ENCODE results near the gene AK8. TPM values are rescaled to one million over a fixed set of nuclear protein-coding genes. Genes with fewer than 3 reads are reported as not detected.

AK8 gene, protein sequence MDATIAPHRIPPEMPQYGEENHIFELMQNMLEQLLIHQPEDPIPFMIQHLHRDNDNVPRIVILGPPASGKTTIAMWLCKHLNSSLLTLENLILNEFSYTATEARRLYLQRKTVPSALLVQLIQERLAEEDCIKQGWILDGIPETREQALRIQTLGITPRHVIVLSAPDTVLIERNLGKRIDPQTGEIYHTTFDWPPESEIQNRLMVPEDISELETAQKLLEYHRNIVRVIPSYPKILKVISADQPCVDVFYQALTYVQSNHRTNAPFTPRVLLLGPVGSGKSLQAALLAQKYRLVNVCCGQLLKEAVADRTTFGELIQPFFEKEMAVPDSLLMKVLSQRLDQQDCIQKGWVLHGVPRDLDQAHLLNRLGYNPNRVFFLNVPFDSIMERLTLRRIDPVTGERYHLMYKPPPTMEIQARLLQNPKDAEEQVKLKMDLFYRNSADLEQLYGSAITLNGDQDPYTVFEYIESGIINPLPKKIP
- polyA plus RNA-seq (2012; ENCODE audit: insufficient read depth, insufficient read length) = 1.3 TPM

DNA sequence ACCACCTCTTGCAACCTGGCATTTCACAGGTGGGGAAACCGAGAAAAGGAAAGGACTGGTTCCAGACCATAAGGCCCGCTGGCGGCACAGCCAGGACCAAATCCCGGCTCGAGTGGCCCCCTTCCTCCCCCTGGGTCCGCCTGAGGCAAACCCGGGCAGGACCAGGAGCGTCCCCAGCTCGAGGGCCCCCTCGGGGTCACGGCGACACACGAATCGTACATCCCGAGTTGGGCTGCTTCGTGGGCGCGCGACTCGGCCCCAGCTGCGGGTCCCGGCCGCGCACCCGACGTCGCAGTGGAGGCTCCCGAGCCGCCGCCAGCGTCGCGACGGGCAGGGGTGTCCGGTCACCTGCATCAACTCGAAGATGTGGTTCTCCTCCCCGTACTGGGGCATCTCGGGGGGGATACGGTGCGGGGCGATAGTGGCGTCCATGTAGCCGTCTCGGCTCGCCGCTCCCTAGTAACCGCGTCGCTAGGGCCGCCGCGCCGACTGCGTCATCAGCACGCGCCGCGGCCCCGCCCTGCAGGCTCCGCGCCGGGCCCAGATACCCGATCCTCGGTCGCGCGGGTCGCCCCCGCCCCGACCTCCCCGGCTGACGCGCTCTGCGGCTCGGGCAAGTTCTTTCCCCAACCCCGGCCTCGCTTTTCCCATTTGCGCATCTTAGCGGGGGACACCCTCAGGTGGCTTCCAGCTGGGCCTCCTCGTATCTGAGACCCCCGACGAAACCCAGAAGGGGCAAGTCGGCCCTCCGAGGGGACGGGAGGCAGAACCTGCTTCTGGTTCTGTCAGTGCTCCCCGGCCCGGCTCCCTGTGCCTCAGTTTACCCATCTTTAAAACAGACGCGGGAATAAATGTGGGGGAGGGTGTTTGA, at the start of gene AK8:
Gene AK8 (minus strand): TSS at position 461 of the 871 bp plus-strand sequence. CDS start 29 bp downstream, at position 432.
- DNase-seq (ENCODE audit: low read depth, low spot score) = no peak
- peak within 1 kb of the TSS; percentile 95 for H3K4me3 ChIP-seq (ENCODE audit: low read length)

- no peak for DNase-seq (ENCODE audit: low read depth, low spot score)
These were observed 49.6 kb upstream of the AK8 start for GRCh38 chr9:132927704-132928103.

GRCh38 chr9:132923346-132923902, 45.3 kb upstream of the AK8 start:
- H3K4me3 ChIP-seq (ENCODE audit: low read length) = no peak overlapping the region
- DNase-seq (ENCODE audit: low read depth, low spot score) = no peak

More at GRCh38 chr9:132927704-132928103, 49.6 kb upstream of the AK8 start:
- H3K4me3 ChIP-seq (ENCODE audit: low read length) = no peak overlapping the region

GRCh38 chr9:132919614-132920268, 41.7 kb upstream of the AK8 start:
- no peak for DNase-seq (ENCODE audit: low read depth, low spot score)
- no peak overlapping the region for H3K4me3 ChIP-seq (ENCODE audit: low read length)

- DNase-seq (ENCODE audit: low read depth, low spot score) = no peak
- H3K4me3 ChIP-seq (ENCODE audit: low read length) = no peak overlapping the region
These were observed 36.8 kb upstream of the AK8 start for GRCh38 chr9:132914924-132915323.

GRCh38 chr9:132912131-132912530, 34.0 kb upstream of the AK8 start:
- no peak for DNase-seq (ENCODE audit: low read depth, low spot score)

GRCh38 chr9:132910376-132910775, 32.3 kb upstream of the AK8 start:
- no peak overlapping the region for H3K4me3 ChIP-seq (ENCODE audit: low read length)
- DNase-seq (ENCODE audit: low read depth, low spot score) = no peak

More at GRCh38 chr9:132912131-132912530, 34.0 kb upstream of the AK8 start:
- no peak overlapping the region for H3K4me3 ChIP-seq (ENCODE audit: low read length)

- DNase-seq (ENCODE audit: low read depth, low spot score) = no peak
- no peak overlapping the region for H3K4me3 ChIP-seq (ENCODE audit: low read length)
These were observed 31.2 kb upstream of the AK8 start for GRCh38 chr9:132909311-132909710.

DNA sequence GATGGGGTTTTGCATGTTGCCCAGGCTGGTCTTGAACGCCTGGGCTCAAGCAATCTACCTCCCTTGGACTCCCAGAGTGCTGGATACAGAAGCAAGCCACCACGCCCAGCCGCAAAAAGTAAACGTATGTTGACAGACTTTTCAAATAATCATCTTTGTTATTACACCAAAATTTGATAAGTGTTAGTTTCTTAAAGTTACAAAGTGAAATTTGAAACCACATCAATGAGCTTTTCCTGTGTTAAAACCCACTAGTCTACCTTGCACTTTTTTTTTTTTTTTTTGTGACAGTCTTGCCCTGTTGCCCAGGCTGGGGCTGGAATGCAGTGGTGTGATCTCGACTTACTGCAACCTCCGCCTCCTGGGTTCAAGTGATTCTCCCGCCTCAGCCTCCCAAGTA, 30.6 kb upstream of the AK8 start:
- peak; percentile 73 for DNase-seq (ENCODE audit: low read depth, low spot score)

DNA sequence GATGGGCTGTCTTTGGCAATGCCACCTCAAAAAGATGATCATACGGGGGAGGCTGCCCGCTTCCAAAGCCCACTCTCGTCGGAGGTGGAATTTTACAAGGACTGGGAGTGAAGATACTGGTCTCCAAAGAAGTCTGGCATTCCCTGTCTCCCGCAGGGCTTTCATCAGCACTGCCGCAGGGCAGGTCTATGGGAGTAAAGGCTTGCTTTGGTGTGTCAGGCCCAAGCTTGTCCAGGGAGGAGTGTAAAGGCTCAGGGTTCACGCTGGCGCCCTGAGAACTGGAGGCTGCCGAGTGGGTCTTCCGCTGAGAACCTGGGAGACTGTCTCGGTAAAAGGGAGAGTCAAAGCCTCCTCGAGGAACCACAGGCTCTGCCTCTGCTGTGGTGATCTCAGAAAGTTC, 27.6 kb upstream of the AK8 start:
- no peak for DNase-seq (ENCODE audit: low read depth, low spot score)
- no peak overlapping the region for H3K4me3 ChIP-seq (ENCODE audit: low read length)

More for the DNA sequence above, 30.6 kb upstream of the AK8 start:
- no peak overlapping the region for H3K4me3 ChIP-seq (ENCODE audit: low read length)

GRCh38 chr9:132903574-132904492, 25.7 kb upstream of the AK8 start:
- DNase-seq (ENCODE audit: low read depth, low spot score) = no peak
- H3K4me3 ChIP-seq (ENCODE audit: low read length) = no peak overlapping the region

DNA sequence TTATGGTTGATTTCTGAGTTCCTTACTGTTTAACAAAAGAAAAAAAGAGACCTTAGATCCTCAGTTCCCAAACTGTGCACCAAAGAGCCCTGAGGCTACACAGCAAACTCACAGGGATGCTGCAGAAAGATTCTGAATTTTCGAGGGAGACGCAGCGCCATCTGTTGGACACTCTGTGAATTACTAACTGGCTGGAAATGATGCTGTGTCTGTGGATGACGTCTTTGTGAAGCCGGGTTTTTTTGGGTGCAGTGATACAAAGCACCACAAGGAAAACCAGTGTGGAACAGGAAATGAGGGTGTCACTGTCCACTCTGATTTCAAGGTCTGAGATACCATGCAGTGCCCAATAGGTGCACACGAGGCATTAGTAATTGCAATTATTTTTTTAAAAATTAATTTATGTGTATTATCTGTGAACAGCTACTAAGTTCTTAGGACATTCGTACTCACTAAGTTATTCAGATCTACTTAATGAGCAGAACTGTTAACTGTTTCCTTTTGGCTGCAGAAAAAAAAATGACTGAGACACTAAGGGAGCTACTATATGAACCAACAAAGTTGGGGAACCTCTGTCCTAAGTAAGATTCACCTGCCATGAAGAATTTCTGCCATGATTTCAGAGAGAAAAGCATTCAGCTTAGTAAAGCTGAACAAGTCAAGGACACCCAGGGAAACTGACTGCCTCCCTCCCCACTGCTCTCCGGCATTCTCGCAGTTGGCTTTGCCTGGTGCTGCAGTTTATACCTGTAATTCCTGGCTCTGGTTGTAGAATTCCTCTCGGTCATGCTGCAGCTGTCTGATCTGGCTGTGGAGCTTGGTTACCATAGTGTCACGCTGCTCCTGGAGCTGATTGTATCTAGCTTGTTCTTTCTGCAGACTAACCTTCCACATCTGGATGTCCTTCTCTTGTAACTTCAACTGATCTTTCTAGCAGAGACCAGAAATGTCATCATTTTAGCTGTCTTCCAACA, 24.1 kb upstream of the AK8 start:
- DNase-seq (ENCODE audit: low read depth, low spot score) = peak; percentile 89
- H3K4me3 ChIP-seq (ENCODE audit: low read length) = no peak overlapping the region

GRCh38 chr9:132898051-132898450, 20.0 kb upstream of the AK8 start:
- no peak overlapping the region for H3K4me3 ChIP-seq (ENCODE audit: low read length)
- no peak for DNase-seq (ENCODE audit: low read depth, low spot score)

DNA sequence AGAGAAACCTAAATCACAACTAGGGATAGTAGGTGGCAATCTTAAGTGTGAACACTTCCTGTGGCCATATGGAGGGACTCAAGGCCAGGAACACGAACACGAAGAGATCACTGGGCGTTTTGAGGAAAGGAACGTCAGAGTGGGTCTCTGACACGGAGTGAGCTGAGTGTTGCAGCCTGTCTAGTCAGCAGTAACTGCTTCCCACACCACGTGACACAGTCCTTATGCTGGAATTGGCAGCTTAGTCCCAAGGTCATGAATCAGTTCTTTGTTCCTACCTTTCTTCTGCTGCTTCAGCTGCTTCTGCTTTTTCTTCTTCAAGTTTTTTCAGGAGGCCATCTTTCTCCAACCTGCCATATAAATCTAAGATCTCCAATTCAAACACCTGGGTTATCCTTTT, 18.8 kb upstream of the AK8 start:
- DNase-seq (ENCODE audit: low read depth, low spot score) = no peak

DNA sequence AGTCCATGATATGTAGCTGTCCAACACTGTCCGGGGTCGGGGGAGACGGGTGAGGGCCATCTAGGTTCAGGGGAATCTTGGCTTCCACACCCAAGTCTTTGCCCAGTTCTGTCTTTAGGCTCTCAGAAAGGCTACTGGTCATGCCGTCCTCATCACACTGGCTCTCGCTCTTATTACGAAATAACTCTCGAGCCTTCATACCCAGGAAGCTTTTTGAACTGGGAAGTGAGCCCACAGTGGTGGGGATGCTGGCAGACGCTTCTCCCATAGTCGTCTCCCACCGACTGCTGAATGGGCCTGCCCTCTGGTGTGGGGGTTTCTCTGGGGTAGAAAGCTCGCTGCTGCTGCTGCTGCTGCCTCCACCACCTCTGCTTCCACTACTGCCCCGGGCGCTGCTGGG, 18.2 kb upstream of the AK8 start:
- H3K4me3 ChIP-seq (ENCODE audit: low read length) = no peak overlapping the region
- DNase-seq (ENCODE audit: low read depth, low spot score) = no peak

More for the DNA sequence above, 18.8 kb upstream of the AK8 start:
- no peak overlapping the region for H3K4me3 ChIP-seq (ENCODE audit: low read length)

- H3K4me3 ChIP-seq (ENCODE audit: low read length) = no peak overlapping the region
- DNase-seq (ENCODE audit: low read depth, low spot score) = no peak
These were observed 17.1 kb upstream of the AK8 start for GRCh38 chr9:132894862-132895835.
